LNCaP clone FGC (cell line): ENCODE results near the gene SALL4.

ENCODE experiments used
- DNase-seq: peaks from one replicate; pipeline ENCODE4 v3.0.0-alpha.2; 2011; ENCODE audit warnings: low read depth
- H3K4me3 ChIP-seq: 2 replicates; pipeline ENCODE4 v1.5.1; 2011; ENCODE audit warnings: mild to moderate bottlenecking, low read depth, low read length, control low read depth
- TF ChIP-seq, protein P1 (sequence below): IDR thresholded peaks from 2 replicates; pipeline ENCODE4 v1.5.1; 2012; ENCODE audit warnings: mild to moderate bottlenecking; ENCODE audit not compliant: control insufficient read depth, insufficient read depth; ENCODE audit errors: extremely low read depth

SALL4 gene

DNA sequence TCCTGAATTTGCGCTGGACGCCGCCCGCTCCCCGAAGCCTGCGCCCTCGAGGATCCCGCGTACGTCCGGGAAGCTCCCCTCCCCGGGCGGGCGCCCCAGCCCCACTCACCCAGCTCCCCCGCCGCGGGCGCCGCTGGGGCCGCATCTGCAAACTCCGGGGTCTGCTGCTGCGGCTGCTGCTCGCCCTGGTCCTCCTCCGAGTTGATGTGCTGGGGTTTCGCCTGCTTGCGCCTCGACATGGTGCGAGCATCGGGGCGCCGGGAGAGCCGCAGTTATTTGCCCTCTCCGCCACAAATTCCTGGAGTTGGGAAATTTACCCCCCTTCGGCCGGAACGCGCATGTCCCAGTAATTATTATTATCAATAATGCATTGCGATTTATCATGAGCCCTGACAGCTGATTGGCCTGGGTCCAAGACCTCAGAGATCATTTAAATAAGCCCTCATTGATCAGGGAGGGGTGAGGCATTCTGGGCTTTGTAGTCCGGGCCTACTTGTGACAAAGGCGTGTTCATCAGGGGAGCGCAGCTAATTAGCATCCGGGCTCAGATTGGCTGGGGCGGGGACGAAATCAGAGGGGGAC is at the start of gene SALL4:
Gene SALL4 (minus strand): TSS at position 352 of the 582 bp plus-strand sequence. CDS start 113 bp downstream, at position 239.
- no peak within 1 kb of the TSS for H3K4me3 ChIP-seq
- TF ChIP-seq, protein P1, sequence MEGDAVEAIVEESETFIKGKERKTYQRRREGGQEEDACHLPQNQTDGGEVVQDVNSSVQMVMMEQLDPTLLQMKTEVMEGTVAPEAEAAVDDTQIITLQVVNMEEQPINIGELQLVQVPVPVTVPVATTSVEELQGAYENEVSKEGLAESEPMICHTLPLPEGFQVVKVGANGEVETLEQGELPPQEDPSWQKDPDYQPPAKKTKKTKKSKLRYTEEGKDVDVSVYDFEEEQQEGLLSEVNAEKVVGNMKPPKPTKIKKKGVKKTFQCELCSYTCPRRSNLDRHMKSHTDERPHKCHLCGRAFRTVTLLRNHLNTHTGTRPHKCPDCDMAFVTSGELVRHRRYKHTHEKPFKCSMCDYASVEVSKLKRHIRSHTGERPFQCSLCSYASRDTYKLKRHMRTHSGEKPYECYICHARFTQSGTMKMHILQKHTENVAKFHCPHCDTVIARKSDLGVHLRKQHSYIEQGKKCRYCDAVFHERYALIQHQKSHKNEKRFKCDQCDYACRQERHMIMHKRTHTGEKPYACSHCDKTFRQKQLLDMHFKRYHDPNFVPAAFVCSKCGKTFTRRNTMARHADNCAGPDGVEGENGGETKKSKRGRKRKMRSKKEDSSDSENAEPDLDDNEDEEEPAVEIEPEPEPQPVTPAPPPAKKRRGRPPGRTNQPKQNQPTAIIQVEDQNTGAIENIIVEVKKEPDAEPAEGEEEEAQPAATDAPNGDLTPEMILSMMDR: no peak
- no peak for DNase-seq

DNA sequence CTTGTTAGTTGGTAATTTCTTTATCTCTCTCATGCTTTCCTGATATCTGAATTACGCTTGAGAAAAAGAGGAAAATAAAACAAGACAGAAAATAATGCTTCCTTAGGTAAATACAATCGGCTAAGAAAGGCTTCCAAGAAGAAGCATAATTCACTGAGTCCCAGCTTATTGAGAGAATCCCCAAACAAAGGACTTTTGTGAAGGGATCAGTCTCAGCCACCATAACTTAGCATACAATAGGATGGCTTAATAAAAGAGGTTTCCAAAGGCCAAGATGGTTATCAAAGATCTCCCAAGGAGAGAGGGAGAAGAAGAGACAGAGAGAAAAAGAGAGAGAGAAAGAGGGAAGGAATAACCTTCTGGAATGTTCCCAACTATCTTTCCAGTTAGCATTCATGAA is 46.0 kb upstream of the SALL4 start:
- DNase-seq: no peak
- H3K4me3 ChIP-seq: no peak overlapping the region
- TF ChIP-seq, protein P1: no peak

DNA sequence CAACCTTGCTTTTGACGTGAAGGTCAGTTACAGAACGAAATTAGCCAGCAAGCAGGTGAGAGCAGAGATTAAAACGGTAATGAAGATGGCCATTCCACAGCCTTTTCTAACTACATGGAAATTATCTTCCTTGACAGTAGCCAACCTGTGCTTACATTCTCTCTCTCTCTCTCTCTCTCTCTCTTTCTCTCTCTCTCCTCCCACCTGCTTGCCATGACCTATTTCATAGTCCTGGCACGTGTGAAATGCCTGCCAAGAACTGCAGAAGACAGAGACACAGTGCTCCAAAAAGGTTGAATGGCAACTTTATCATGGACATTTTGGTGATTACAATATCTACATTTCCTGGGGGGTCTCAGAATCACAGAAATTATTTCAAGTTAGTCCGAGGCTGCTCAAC is 38.5 kb upstream of the SALL4 start:
- TF ChIP-seq, protein P1: no peak
- DNase-seq: no peak

DNA sequence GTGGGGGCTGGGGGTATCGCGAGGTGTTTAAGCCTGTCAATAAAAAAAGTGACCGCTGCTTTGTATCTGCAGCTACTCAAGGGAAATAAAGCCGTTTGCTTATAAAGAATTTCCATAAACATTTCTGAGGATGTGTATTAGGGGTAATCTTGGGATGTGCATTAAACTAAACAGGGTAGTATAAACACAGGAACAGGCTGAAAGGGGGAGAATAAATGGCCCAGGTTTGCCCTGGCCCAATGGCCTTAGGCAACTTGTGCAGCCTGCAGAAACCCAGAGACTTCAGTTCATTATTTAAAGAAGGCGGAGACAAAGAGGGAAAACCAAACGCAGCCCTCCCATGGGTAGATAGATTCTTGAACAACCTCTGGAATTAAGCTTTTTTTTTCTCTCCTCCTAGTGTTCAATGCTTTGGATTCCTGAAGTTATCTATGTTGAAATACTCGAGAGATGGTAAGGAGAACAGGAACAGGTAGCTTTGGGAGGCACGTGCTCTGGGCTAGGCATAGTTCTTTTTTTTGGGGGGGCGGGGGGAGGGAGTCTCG is 35.6 kb upstream of the SALL4 start:
- DNase-seq: no peak
- TF ChIP-seq, protein P1: no peak
- H3K4me3 ChIP-seq: no peak overlapping the region

More for the DNA sequence above, 38.5 kb upstream of the SALL4 start:
- no peak overlapping the region for H3K4me3 ChIP-seq

- H3K4me3 ChIP-seq: no peak overlapping the region
- DNase-seq: no peak
- TF ChIP-seq, protein P1: no peak
Observed at GRCh38 chr20:51837436-51837835, 35.1 kb upstream of the SALL4 start.

GRCh38 chr20:51833326-51833725 is 31.0 kb upstream of the SALL4 start:
- DNase-seq: peak; percentile 82
- TF ChIP-seq, protein P1: no peak
- H3K4me3 ChIP-seq: no peak overlapping the region

DNA sequence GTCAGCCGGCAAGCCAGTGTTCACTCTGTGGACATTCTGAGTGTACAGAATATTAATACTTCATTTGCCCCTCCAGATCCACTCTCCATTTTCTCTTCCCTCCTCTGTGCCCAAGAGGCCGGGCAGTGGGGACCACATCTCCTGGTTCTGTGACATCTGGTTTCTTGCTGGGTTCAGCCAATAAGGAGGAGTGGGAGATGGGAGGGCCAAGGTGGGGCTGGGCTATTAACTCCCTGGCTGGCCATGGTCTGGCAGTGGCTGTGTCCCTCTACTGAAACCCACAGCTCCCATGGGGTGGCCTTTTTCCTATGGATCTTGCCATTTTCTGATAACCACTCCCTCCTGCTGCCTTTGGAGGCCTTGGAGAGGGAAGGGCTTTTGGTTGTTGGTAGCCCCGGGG is 30.0 kb upstream of the SALL4 start:
- no peak overlapping the region for H3K4me3 ChIP-seq

More for the DNA sequence above, 30.0 kb upstream of the SALL4 start:
- no peak for DNase-seq
- TF ChIP-seq, protein P1: no peak
